Femur (tissue), 1 donor: Measurements from ENCODE around the gene SCYL1.

Experiments used
- DNase-seq: peaks from one replicate; pipeline ENCODE4 v3.0.0-alpha.2; 2017

The SCYL1 gene

GRCh38 chr11:65537620-65538231, 12.8 kb downstream of the SCYL1 start:
- DNase-seq: peak; percentile 38

GRCh38 chr11:65538232-65538914, 13.5 kb downstream of the SCYL1 start:
- DNase-seq: peak; percentile 40

GRCh38 chr11:65538915-65539743, 14.2 kb downstream of the SCYL1 start:
- DNase-seq: peak; percentile 46

GRCh38 chr11:65539744-65540289, 14.9 kb downstream of the SCYL1 start:
- DNase-seq: no peak

- peak; percentile 94 for DNase-seq
These were observed 15.6 kb downstream of the SCYL1 start for GRCh38 chr11:65540290-65541092.

- DNase-seq: peak; percentile 30
These were observed 16.5 kb downstream of the SCYL1 start for GRCh38 chr11:65541093-65541982.

GRCh38 chr11:65542738-65543390, 18.0 kb downstream of the SCYL1 start:
- DNase-seq: no peak

GRCh38 chr11:65545853-65546216, 21.0 kb downstream of the SCYL1 start:
- no peak for DNase-seq

GRCh38 chr11:65546217-65546958, 21.5 kb downstream of the SCYL1 start:
- DNase-seq: peak; percentile 84

- no peak for DNase-seq
These were observed 22.7 kb downstream of the SCYL1 start for GRCh38 chr11:65547446-65548125.

- no peak for DNase-seq
These were observed 23.5 kb downstream of the SCYL1 start for GRCh38 chr11:65548395-65548794.

GRCh38 chr11:65549096-65549495, 24.2 kb downstream of the SCYL1 start:
- no peak for DNase-seq

GRCh38 chr11:65551572-65552387, 26.9 kb downstream of the SCYL1 start:
- DNase-seq: no peak

- no peak for DNase-seq
These were observed 27.6 kb downstream of the SCYL1 start for GRCh38 chr11:65552388-65552951.

GRCh38 chr11:65553301-65554001, 28.6 kb downstream of the SCYL1 start:
- no peak for DNase-seq

GRCh38 chr11:65554057-65554818, 29.4 kb downstream of the SCYL1 start:
- DNase-seq: no peak

- DNase-seq: no peak
These were observed 30.1 kb downstream of the SCYL1 start for GRCh38 chr11:65554842-65555430.
